H9 (cell line): Measurements from ENCODE around the gene ZNF76. TPM values are rescaled to one million over a fixed set of nuclear protein-coding genes. Genes with fewer than 3 reads are reported as not detected.

Experiments
- DNase-seq: peaks from one replicate; pipeline ENCODE4 v3.0.0-alpha.2; 2017
- H2AFZ ChIP-seq: one replicate; pipeline ENCODE4 v1.6.1; 2013; ENCODE audit warnings: mild to moderate bottlenecking, low read length, control low read depth, moderate library complexity
- H2AK5ac ChIP-seq: 2 replicates; pipeline ENCODE4 v1.6.1; 2013; ENCODE audit warnings: low read length, control low read depth, mixed read lengths; ENCODE audit not compliant: insufficient read length
- H2BK120ac ChIP-seq: one replicate; pipeline ENCODE4 v1.6.1; 2013; ENCODE audit warnings: low read depth, mild to moderate bottlenecking, low read length, control low read depth, inconsistent platforms; ENCODE audit not compliant: poor library complexity, severe bottlenecking
- H2BK12ac ChIP-seq: 2 replicates; pipeline ENCODE4 v1.6.1; 2013; ENCODE audit warnings: low read length, control low read depth, mixed read lengths, low read depth; ENCODE audit not compliant: insufficient read length
- H2BK15ac ChIP-seq: 2 replicates; pipeline ENCODE4 v1.6.1; 2013; ENCODE audit warnings: low read depth, low read length, control low read depth
- H2BK20ac ChIP-seq: one replicate; pipeline ENCODE4 v1.6.1; 2013; ENCODE audit warnings: low read depth, mild to moderate bottlenecking, low read length, control low read depth, inconsistent platforms; ENCODE audit not compliant: poor library complexity, severe bottlenecking
- H2BK5ac ChIP-seq: 2 replicates; pipeline ENCODE4 v1.6.1; 2013; ENCODE audit warnings: low read length, control low read depth, mixed read lengths; ENCODE audit not compliant: insufficient read length
- H3K14ac ChIP-seq: 2 replicates; pipeline ENCODE4 v1.6.1; 2013; ENCODE audit warnings: low read length, control low read depth; ENCODE audit not compliant: insufficient read depth
- H3K18ac ChIP-seq: 2 replicates; pipeline ENCODE4 v1.6.1; 2013; ENCODE audit warnings: low read depth, mild to moderate bottlenecking, mixed read lengths, low read length, control low read depth; ENCODE audit not compliant: insufficient read length
- H3K23ac ChIP-seq: 2 replicates; pipeline ENCODE4 v1.6.1; 2013; ENCODE audit warnings: low read length, control low read depth, mixed read lengths, low read depth; ENCODE audit not compliant: insufficient read length
- H3K23me2 ChIP-seq: 2 replicates; pipeline ENCODE4 v1.6.1; 2013; ENCODE audit warnings: low read depth, mild to moderate bottlenecking, mixed read lengths, low read length, control low read depth; ENCODE audit not compliant: insufficient read length, poor library complexity, severe bottlenecking
- H3K27ac ChIP-seq: 2 replicates; pipeline ENCODE4 v1.5.1; 2013; ENCODE audit warnings: low read length, control low read depth, mixed read lengths, low read depth; ENCODE audit not compliant: insufficient read length
- H3K27me3 ChIP-seq: 2 replicates; pipeline ENCODE4 v1.6.1; 2013; ENCODE audit warnings: low read length, control low read depth, inconsistent platforms; ENCODE audit not compliant: insufficient read depth
- H3K4ac ChIP-seq: 2 replicates; pipeline ENCODE4 v1.6.1; 2013; ENCODE audit warnings: low read depth, mild to moderate bottlenecking, control low read depth, inconsistent platforms, low read length, moderate library complexity
- H3K4me1 ChIP-seq: 2 replicates; pipeline ENCODE4 v1.6.1; 2013; ENCODE audit warnings: low read length, control low read depth, inconsistent platforms; ENCODE audit not compliant: insufficient read depth
- H3K4me2 ChIP-seq: 2 replicates; pipeline ENCODE4 v1.6.1; 2013; ENCODE audit warnings: low read length, control low read depth, mixed read lengths; ENCODE audit not compliant: insufficient read length, insufficient read depth
- H3K56ac ChIP-seq: 2 replicates; pipeline ENCODE4 v1.6.1; 2013; ENCODE audit warnings: low read depth, mild to moderate bottlenecking, mixed read lengths, low read length, control low read depth; ENCODE audit not compliant: insufficient read length
- H3K79me1 ChIP-seq: 2 replicates; pipeline ENCODE4 v1.6.1; 2013; ENCODE audit warnings: low read depth, mild to moderate bottlenecking, moderate library complexity, low read length, control low read depth, inconsistent platforms; ENCODE audit not compliant: insufficient read depth, poor library complexity, severe bottlenecking
- H3K79me2 ChIP-seq: 2 replicates; pipeline ENCODE4 v1.6.1; 2013; ENCODE audit warnings: low read length, control low read depth, inconsistent platforms; ENCODE audit not compliant: insufficient read depth
- H3K9ac ChIP-seq: 2 replicates; pipeline ENCODE4 v1.6.1; 2013; ENCODE audit warnings: low read length, control low read depth, mixed read lengths; ENCODE audit not compliant: insufficient read length; ENCODE audit errors: extremely low read depth
- H3K9me3 ChIP-seq: one replicate; pipeline ENCODE4 v1.6.1; 2013; ENCODE audit warnings: low read depth, low read length, inconsistent platforms; ENCODE audit not compliant: control insufficient read depth
- H3T11ph ChIP-seq: one replicate; pipeline ENCODE4 v1.6.1; 2013; ENCODE audit warnings: mild to moderate bottlenecking, low read length, control low read depth, inconsistent platforms
- H4K20me1 ChIP-seq: one replicate; pipeline ENCODE4 v1.6.1; 2013; ENCODE audit not compliant: control insufficient read depth, insufficient read length, insufficient read depth
- H4K5ac ChIP-seq: 2 replicates; pipeline ENCODE4 v1.6.1; 2013; ENCODE audit warnings: low read depth, mild to moderate bottlenecking, mixed read lengths, low read length, control low read depth; ENCODE audit not compliant: insufficient read length
- H4K8ac ChIP-seq: replicated peaks from 2 replicates; pipeline ENCODE4 v1.6.1; 2013; ENCODE audit warnings: low read length, control low read depth, mixed read lengths, low read depth; ENCODE audit not compliant: insufficient read length
- H4K91ac ChIP-seq: 2 replicates; pipeline ENCODE4 v1.6.1; 2013; ENCODE audit warnings: low read depth, mild to moderate bottlenecking, moderate library complexity, mixed read lengths, low read length, control low read depth; ENCODE audit not compliant: insufficient read length
- H3K27ac Mint-ChIP-seq, 3 experiments: 2 replicates in 2 of 3; 3 replicates in 1 of 3; pipeline ENCODE4 v1.8.0; 2020 to 2021; ENCODE audit warnings: mixed read lengths in 3 of 3, mild to moderate bottlenecking in 1 of 3, moderate library complexity in 1 of 3
- H3K27me3 Mint-ChIP-seq: 2 replicates; pipeline ENCODE4 v1.8.0; 2021; ENCODE audit warnings: low read depth, mild to moderate bottlenecking, moderate library complexity, mixed read lengths
- H3K36me3 Mint-ChIP-seq, 3 experiments: 2 replicates in 2 of 3; 3 replicates in 1 of 3; pipeline ENCODE4 v1.8.0; 2020 to 2021; ENCODE audit warnings: low read depth in 3 of 3, mixed read lengths in 3 of 3; ENCODE audit not compliant: insufficient read depth in 1 of 3
- H3K4me1 Mint-ChIP-seq, 2 experiments: 2 replicates each; pipeline ENCODE4 v1.8.0; 2020; ENCODE audit warnings: mixed read lengths in 2 of 2
- H3K4me3 Mint-ChIP-seq, 2 experiments: 2 replicates in 1 of 2; 3 replicates in 1 of 2; pipeline ENCODE4 v1.8.0; 2020 to 2021; ENCODE audit warnings: mild to moderate bottlenecking in 2 of 2, mixed read lengths in 2 of 2, moderate library complexity in 1 of 2
- H3K9me3 Mint-ChIP-seq, 2 experiments: 2 replicates in 1 of 2; 3 replicates in 1 of 2; pipeline ENCODE4 v1.8.0; 2020; ENCODE audit warnings: mild to moderate bottlenecking in 2 of 2, mixed read lengths in 2 of 2, moderate library complexity in 1 of 2
- CTCF ChIP-seq: fragments of 200-600 bp; sonication (generic); conservative IDR thresholded peaks from 3 replicates; pipeline ENCODE4 v1.8.0; 2021; ENCODE audit warnings: antibody characterized with exemption, mild to moderate bottlenecking
- WGBS: extraction: QIAGEN DNeasy Blood & Tissue Kit; methylation state at CpG from one replicate; pipeline ENCODE4 v1.1.7; 2013; ENCODE audit warnings: missing lambda C conversion rate, low lambda C conversion rate, mixed read lengths; ENCODE audit not compliant: insufficient read length; ENCODE audit errors: extremely low coverage; 5-methylcytosine and 5-hydroxymethylcytosine counted together
- total RNA-seq: library from RNA; stranded (reverse); gene quantifications from 2 replicates; pipeline ENCODE4 v1.2.1, GENCODE V29; 2021

Gene ZNF76
- total RNA-seq, 1 experiment from 2014 or later = 21.1 TPM

DNA sequence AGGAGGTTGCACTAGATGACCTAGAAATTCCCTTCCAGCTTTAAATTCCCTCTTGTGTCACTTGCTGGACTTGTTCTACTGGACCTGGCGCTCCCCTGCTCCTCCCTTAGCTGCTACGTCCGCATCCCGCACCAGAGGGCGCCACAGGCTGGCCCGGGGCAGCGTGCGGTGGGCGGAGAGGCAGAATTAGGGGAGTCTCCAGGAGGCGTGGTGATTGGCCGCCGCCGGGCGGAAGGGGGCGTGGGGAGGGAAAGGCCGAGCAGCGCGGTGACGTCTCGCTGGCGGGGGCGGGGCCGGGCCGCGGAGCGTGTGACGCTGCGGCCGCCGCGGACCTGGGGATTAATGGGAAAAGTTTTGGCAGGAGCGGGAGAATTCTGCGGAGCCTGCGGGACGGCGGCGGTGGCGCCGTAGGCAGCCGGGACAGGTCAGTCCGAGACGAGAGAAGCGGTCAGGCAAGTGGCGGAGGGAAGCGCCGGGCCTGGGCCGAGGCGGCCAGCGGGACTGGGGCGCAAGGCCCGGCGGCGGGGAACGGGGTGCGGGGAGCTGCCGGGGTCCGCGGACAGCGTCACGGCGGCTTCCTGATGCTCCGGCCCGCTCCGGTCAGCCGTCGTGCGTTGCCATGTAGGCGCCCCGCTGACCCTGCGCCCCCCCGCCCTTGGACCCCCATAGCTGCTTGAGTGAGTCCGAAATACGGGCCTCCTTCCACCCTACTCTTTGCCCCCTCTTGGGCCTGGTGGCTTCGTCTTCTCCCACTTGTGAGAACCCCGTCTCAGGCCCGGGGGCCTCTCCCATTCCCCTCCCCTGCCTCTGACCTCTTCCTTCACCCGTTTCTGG is 82.9 kb downstream of the ZNF76 start, which contains the start of gene PPARD:
PPARD (plus strand) TSS at position 301 of the 834 bp plus-strand sequence. CDS start 68,530 bp downstream, outside the sequence.
- no peak within 1 kb of the TSS for H4K5ac ChIP-seq
- Mint-ChIP-seq H3K9me3 (peaks cover 8 to 9% of the 10 kb centered on the region in 2 experiments; a peak in 3 of 5 replicates), H3K27me3 (peaks cover 5% of the 10 kb centered on the region), H3K36me3 (peaks cover 3 to 8% (median 6%) of the 10 kb centered on the region in 3 experiments; a peak in 4 of 7 replicates), H3K4me1 (peaks cover 13 to 16% of the 10 kb centered on the region in 2 experiments), H3K27ac (peak within 1 kb of the TSS in 2 of 3 experiments; percentile 84 to 97; a peak in 4 of 7 replicates), H3K4me3 (peak within 1 kb of the TSS; percentile 89 to 91)
- peak within 1 kb of the TSS; percentile 58 for H2AFZ ChIP-seq
- no peak within 1 kb of the TSS for H2BK120ac ChIP-seq
- no CpG with 5 or more reads among the region's 77 CpGs for WGBS
- H2BK12ac ChIP-seq = no peak within 1 kb of the TSS
- no peaks in the 10 kb centered on the region for H3K79me1 ChIP-seq
- no peak within 1 kb of the TSS for H3K4ac ChIP-seq
- H3K23me2 ChIP-seq = peaks cover 5% of the 10 kb centered on the region
- H3K4me1 ChIP-seq = peaks cover 5% of the 10 kb centered on the region; the same call in 1 of the 2 replicates
- no peak within 1 kb of the TSS for H2BK20ac ChIP-seq
- H3K18ac ChIP-seq = no peak within 1 kb of the TSS
- no peak within 1 kb of the TSS for H3T11ph ChIP-seq
- H4K20me1 ChIP-seq = no peaks in the 10 kb centered on the region
- H3K4me2 ChIP-seq = peak within 1 kb of the TSS; percentile 88
- H3K27ac ChIP-seq = no peak within 1 kb of the TSS
- no peak within 1 kb of the TSS for H3K56ac ChIP-seq
- H3K79me2 ChIP-seq = peaks cover 2% of the 10 kb centered on the region; the same call in 1 of the 2 replicates
- H4K91ac ChIP-seq = no peak within 1 kb of the TSS
- no peak within 1 kb of the TSS for H2BK15ac ChIP-seq
- H3K23ac ChIP-seq = no peak within 1 kb of the TSS
- TF ChIP-seq CTCF = peak; percentile 99
- DNase-seq = peak; percentile 97
- no peak within 1 kb of the TSS for H2BK5ac ChIP-seq
- no peaks in the 10 kb centered on the region for H3K9me3 ChIP-seq
- no peak within 1 kb of the TSS for H3K14ac ChIP-seq
- H4K8ac ChIP-seq = no peak within 1 kb of the TSS
- no peaks in the 10 kb centered on the region for H3K27me3 ChIP-seq
- peak within 1 kb of the TSS; percentile 59 for H3K9ac ChIP-seq
- no peak within 1 kb of the TSS for H2AK5ac ChIP-seq
